EH (cell line): ENCODE results near the gene SCUBE3.

Experiments
- DNase-seq: peaks from one replicate; pipeline ENCODE4 v3.0.0-alpha.2; 2015; ENCODE audit warnings: low read depth

SCUBE3 gene

GRCh38 chr6:35213298-35213791, 411 bp upstream of the SCUBE3 start:
- no peak for DNase-seq

- DNase-seq, result peak; percentile 52
These were observed 1.3 kb downstream of the SCUBE3 start for GRCh38 chr6:35214869-35215664.

GRCh38 chr6:35215665-35216411, 2.1 kb downstream of the SCUBE3 start:
- DNase-seq, result no peak

GRCh38 chr6:35216412-35216732, 2.6 kb downstream of the SCUBE3 start:
- no peak for DNase-seq

- peak; percentile 20 for DNase-seq
These were observed 3.4 kb downstream of the SCUBE3 start for GRCh38 chr6:35216851-35217811.

- DNase-seq, result peak; percentile 64
These were observed 4.3 kb downstream of the SCUBE3 start for GRCh38 chr6:35218021-35218420.

GRCh38 chr6:35218456-35218855, 4.7 kb downstream of the SCUBE3 start:
- no peak for DNase-seq

GRCh38 chr6:35219683-35220326, 6.0 kb downstream of the SCUBE3 start:
- DNase-seq, result peak; percentile 43

GRCh38 chr6:35220711-35221110, 7.0 kb downstream of the SCUBE3 start:
- no peak for DNase-seq

GRCh38 chr6:35223396-35223795, 9.6 kb downstream of the SCUBE3 start:
- no peak for DNase-seq

- DNase-seq, result no peak
These were observed 11.0 kb downstream of the SCUBE3 start for GRCh38 chr6:35224720-35225119.

- DNase-seq, result no peak
These were observed 14.7 kb downstream of the SCUBE3 start for GRCh38 chr6:35228481-35228880.

- DNase-seq, result no peak
These were observed 15.5 kb downstream of the SCUBE3 start for GRCh38 chr6:35229304-35229703.

GRCh38 chr6:35230498-35230897, 16.7 kb downstream of the SCUBE3 start:
- no peak for DNase-seq

- DNase-seq, result peak; percentile 66
These were observed 17.2 kb downstream of the SCUBE3 start for GRCh38 chr6:35230950-35231349.

GRCh38 chr6:35231563-35231962, 17.8 kb downstream of the SCUBE3 start:
- DNase-seq, result no peak

GRCh38 chr6:35234901-35235300, 21.1 kb downstream of the SCUBE3 start:
- DNase-seq, result no peak

- DNase-seq, result no peak
These were observed 22.5 kb downstream of the SCUBE3 start for GRCh38 chr6:35236223-35236622.

GRCh38 chr6:35237476-35237875, 23.7 kb downstream of the SCUBE3 start:
- no peak for DNase-seq

- DNase-seq, result no peak
These were observed 25.1 kb downstream of the SCUBE3 start for GRCh38 chr6:35238843-35239289.

- no peak for DNase-seq
These were observed 25.8 kb downstream of the SCUBE3 start for GRCh38 chr6:35239581-35239980.
